Right ventricle myocardium superior (tissue), 1 donor: ENCODE data around the gene SLC13A1. TPM values are rescaled to one million over a fixed set of nuclear protein-coding genes. Genes with fewer than 3 reads are reported as not detected.

Experiments used
- ATAC-seq: fragments of 200-7000 bp; cut with Tn5 transposase; one replicate; pipeline ENCODE4 v1.9.1; 2020; ENCODE audit warnings: mild to moderate bottlenecking; ENCODE audit not compliant: poor library complexity
- DNase-seq: peaks from one replicate; pipeline ENCODE4 v3.0.0-alpha.2; 2020
- intact Hi-C: fragments of 100-400 bp; cut with DNase I; formaldehyde crosslinking; loops from one replicate; pipeline ENCODE4 v1.11.2; 2022
- total RNA-seq: library from RNA; stranded (reverse); fragmentation: NEBNext Ultra II Directional; extraction: Animal tissue kit (Norgen Biotek cat#: 25700); gene quantifications from one replicate; pipeline ENCODE4 v1.2.1, GENCODE V29; 2021
- donor health status: DM: no; HTN: yes; CAD: no; lungs with severe emphysema.

The SLC13A1 gene
- total RNA-seq, 1 donor from 2014 or later = not detected

GRCh38 chr7:123198668-123199652, 809 bp downstream of the SLC13A1 start:
- no peak for ATAC-seq
- intact Hi-C loops = no loop called here
- DNase-seq = no peak

- intact Hi-C loops = no loop called here
- DNase-seq (no peak), ATAC-seq (no peak)
Measured at GRCh38 chr7:123198111-123198510, 1.7 kb downstream of the SLC13A1 start.

- ATAC-seq = no peak
- intact Hi-C loops = no loop called here
- DNase-seq = no peak
Measured at GRCh38 chr7:123193235-123193634, 6.5 kb downstream of the SLC13A1 start.

- ATAC-seq (no peak), DNase-seq (no peak)
- intact Hi-C loops = no loop called here
Measured at GRCh38 chr7:123191132-123191531, 8.6 kb downstream of the SLC13A1 start.

- DNase-seq (no peak), ATAC-seq (no peak)
- intact Hi-C loops = no loop called here
Measured at GRCh38 chr7:123190109-123190831, 9.5 kb downstream of the SLC13A1 start.

GRCh38 chr7:123185756-123186155, 14.0 kb downstream of the SLC13A1 start:
- intact Hi-C loops = no loop called here
- DNase-seq = no peak
- ATAC-seq = no peak

GRCh38 chr7:123184271-123184670, 15.5 kb downstream of the SLC13A1 start:
- ATAC-seq = no peak
- no peak for DNase-seq

GRCh38 chr7:123183431-123183830, 16.3 kb downstream of the SLC13A1 start:
- DNase-seq (no peak), ATAC-seq (no peak)
- intact Hi-C loops = no loop called here

More at GRCh38 chr7:123184271-123184670, 15.5 kb downstream of the SLC13A1 start:
- intact Hi-C loops = no loop called here

- intact Hi-C loops = no loop called here
Measured at GRCh38 chr7:123177442-123177841, 22.3 kb downstream of the SLC13A1 start.

GRCh38 chr7:123170333-123171246, 29.2 kb downstream of the SLC13A1 start:
- intact Hi-C loops = no loop called here
- DNase-seq (no peak), ATAC-seq (no peak)

More at GRCh38 chr7:123177442-123177841, 22.3 kb downstream of the SLC13A1 start:
- DNase-seq = no peak
- ATAC-seq = no peak

- no peak for ATAC-seq
- intact Hi-C loops = no loop called here
- DNase-seq = no peak
Measured at GRCh38 chr7:123169065-123169464, 30.7 kb downstream of the SLC13A1 start.

- no peak for ATAC-seq
- intact Hi-C loops = loop anchor here (10.0 kb wide), 2 partner anchors 273 to 933 kb away; partner anchors contain the start of gene CADPS2
- DNase-seq = no peak
Measured at GRCh38 chr7:123157606-123158005, 42.2 kb downstream of the SLC13A1 start.

GRCh38 chr7:123155571-123155970, 44.2 kb downstream of the SLC13A1 start:
- intact Hi-C loops = loop anchor here (10.0 kb wide), 2 partner anchors 271 to 931 kb away; partner anchors contain the start of gene CADPS2
- no peak for DNase-seq
- no peak for ATAC-seq

- intact Hi-C loops = loop anchor here (10.0 kb wide), 2 partner anchors 270 to 930 kb away; partner anchors contain the start of gene CADPS2
- DNase-seq = peak; percentile 43
- peak; percentile 83 for ATAC-seq
Measured at GRCh38 chr7:123154231-123154860, 45.4 kb downstream of the SLC13A1 start.

- no peak for DNase-seq
- intact Hi-C loops = loop anchor here (10.0 kb wide), 2 partner anchors 267 to 927 kb away; partner anchors contain the start of gene CADPS2
- ATAC-seq = no peak
Measured at GRCh38 chr7:123151443-123151842, 48.3 kb downstream of the SLC13A1 start.

- no peak for ATAC-seq
- DNase-seq = no peak
- intact Hi-C loops = no loop called here
Measured at GRCh38 chr7:123148813-123149212, 51.0 kb downstream of the SLC13A1 start.

GRCh38 chr7:123143252-123144006, 56.3 kb downstream of the SLC13A1 start:
- intact Hi-C loops = no loop called here
- DNase-seq (no peak), ATAC-seq (no peak)
